ENCODE results near the gene CCDC137.

The CCDC137 gene

DNA sequence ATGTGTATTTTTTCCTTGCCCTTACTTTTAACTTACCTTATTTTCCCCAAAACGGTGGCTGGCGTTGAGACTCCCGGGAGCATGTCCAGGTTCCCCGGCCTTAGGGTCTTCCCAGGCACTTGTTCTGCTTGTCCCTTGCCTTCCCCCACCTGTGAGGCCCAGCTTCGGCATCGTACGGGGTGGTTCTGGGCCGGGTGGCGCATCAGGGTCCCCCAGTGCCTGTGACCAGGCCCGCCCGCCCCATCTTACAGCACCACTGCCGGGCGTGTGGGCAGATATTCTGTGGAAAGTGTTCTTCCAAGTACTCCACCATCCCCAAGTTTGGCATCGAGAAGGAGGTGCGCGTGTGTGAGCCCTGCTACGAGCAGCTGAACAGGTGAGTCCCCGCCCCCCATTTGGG lies 24.7 kb downstream of the CCDC137 start:
- H3K9ac ChIP-seq: no peak overlapping the region
- TF ChIP-seq, protein P1, sequence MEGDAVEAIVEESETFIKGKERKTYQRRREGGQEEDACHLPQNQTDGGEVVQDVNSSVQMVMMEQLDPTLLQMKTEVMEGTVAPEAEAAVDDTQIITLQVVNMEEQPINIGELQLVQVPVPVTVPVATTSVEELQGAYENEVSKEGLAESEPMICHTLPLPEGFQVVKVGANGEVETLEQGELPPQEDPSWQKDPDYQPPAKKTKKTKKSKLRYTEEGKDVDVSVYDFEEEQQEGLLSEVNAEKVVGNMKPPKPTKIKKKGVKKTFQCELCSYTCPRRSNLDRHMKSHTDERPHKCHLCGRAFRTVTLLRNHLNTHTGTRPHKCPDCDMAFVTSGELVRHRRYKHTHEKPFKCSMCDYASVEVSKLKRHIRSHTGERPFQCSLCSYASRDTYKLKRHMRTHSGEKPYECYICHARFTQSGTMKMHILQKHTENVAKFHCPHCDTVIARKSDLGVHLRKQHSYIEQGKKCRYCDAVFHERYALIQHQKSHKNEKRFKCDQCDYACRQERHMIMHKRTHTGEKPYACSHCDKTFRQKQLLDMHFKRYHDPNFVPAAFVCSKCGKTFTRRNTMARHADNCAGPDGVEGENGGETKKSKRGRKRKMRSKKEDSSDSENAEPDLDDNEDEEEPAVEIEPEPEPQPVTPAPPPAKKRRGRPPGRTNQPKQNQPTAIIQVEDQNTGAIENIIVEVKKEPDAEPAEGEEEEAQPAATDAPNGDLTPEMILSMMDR (conservative IDR thresholded peaks at IDR 0.05; ENCODE audit: low read depth, low read length): no peak
- no peaks in the 10 kb centered on the region for H3K27me3 ChIP-seq (ENCODE audit: insufficient read depth, low read depth)
- H2AFZ ChIP-seq (ENCODE audit: low read depth): no peak overlapping the region
- H4K20me1 ChIP-seq (ENCODE audit: insufficient read depth): no peaks in the 10 kb centered on the region
- H3K79me2 ChIP-seq (ENCODE audit: insufficient read depth, low read depth): peaks cover 8% of the 10 kb centered on the region
- peaks cover 5% of the 10 kb centered on the region; the same call in 1 of the 2 replicates for H3K36me3 ChIP-seq (ENCODE audit: insufficient read depth)
- no peak overlapping the region for H3K27ac ChIP-seq
- H3K4me3 ChIP-seq (IDR thresholded peaks at IDR 0.05; ENCODE audit: insufficient read depth, low read depth, low read length): no peak overlapping the region
- H3K4me1 ChIP-seq (ENCODE audit: low read depth, poor library complexity, severe bottlenecking): peaks cover under 1% of the 10 kb centered on the region
- no peak overlapping the region for H3K4me2 ChIP-seq

DNA sequence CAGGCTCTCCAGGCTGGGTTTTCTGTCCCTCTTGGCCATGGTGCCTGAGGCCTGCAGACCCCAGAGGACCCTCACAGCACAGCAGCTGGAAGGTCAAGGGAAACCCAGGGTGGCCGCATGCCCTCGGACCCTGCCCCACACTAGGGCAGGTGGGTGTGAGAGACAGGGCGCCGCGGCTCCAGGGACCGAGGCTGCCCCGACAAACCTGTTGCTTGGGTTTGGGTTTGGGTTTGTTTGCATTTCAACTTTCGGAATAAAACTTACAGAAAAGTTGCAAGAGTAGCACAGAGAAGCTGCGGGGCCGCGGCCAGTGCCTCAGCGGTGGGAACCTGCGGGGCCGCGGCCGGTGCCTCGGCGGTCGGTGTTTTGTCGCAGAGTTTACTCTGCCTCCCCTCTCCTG lies 25.1 kb downstream of the CCDC137 start:
- Histone ChIP-seq H3K4me3 (IDR thresholded peaks at IDR 0.05; ENCODE audit: insufficient read depth, low read depth, low read length) (no peak overlapping the region), H3K27me3 (ENCODE audit: insufficient read depth, low read depth) (no peaks in the 10 kb centered on the region), H4K20me1 (ENCODE audit: insufficient read depth) (no peaks in the 10 kb centered on the region), H3K36me3 (ENCODE audit: insufficient read depth) (peaks cover 4% of the 10 kb centered on the region; the same call in 1 of the 2 replicates), H3K79me2 (ENCODE audit: insufficient read depth, low read depth) (peaks cover 3% of the 10 kb centered on the region; the same call in 1 of the 2 replicates), H3K4me1 (ENCODE audit: low read depth, poor library complexity, severe bottlenecking) (no peaks in the 10 kb centered on the region), H2AFZ (ENCODE audit: low read depth) (no peak overlapping the region), H3K27ac (no peak overlapping the region), H3K9ac (no peak overlapping the region), H3K4me2 (no peak overlapping the region)
- TF ChIP-seq, protein P1 (conservative IDR thresholded peaks at IDR 0.05; ENCODE audit: low read depth, low read length): no peak

DNA sequence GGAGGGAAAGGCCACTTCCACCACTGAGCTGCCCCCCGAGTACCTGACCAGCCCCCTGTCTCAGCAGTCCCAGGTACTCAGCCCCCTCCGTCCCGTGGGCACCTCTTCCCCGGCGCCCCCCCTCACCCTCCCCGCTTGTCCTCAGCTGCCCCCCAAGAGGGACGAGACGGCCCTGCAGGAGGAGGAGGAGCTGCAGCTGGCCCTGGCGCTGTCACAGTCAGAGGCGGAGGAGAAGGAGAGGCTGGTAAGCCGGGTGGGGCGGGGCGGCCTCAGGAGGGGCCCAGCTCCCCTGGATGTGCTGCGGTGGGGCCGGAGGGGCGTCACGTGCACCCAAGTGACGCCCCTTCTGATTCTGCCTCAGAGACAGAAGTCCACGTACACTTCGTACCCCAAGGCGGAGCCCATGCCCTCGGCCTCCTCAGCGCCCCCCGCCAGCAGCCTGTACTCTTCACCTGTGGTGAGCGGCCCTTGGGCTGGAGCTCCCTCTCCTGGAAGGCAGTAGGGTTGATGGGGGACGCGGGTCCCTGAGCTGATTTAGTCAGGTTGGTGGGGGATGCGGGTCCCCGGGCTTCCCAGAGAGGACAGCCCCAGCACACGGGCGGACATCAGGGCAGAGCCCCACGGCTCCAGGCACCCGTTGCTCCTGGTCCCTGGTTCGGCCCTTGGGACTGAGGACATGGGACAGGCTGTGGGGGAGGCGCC lies 27.1 kb downstream of the CCDC137 start:
- no peaks in the 10 kb centered on the region; the same call in 1 of the 2 replicates for H3K36me3 ChIP-seq (ENCODE audit: insufficient read depth)
- H3K27ac ChIP-seq: no peak overlapping the region
- H3K79me2 ChIP-seq (ENCODE audit: insufficient read depth, low read depth): no peaks in the 10 kb centered on the region
- no peaks in the 10 kb centered on the region for H3K4me1 ChIP-seq (ENCODE audit: low read depth, poor library complexity, severe bottlenecking)
- H3K27me3 ChIP-seq (ENCODE audit: insufficient read depth, low read depth): no peaks in the 10 kb centered on the region
- no peak overlapping the region for H2AFZ ChIP-seq (ENCODE audit: low read depth)
- H4K20me1 ChIP-seq (ENCODE audit: insufficient read depth): no peaks in the 10 kb centered on the region
- H3K4me3 ChIP-seq (IDR thresholded peaks at IDR 0.05; ENCODE audit: insufficient read depth, low read depth, low read length): no peak overlapping the region
- no peak overlapping the region for H3K4me2 ChIP-seq
- no peak overlapping the region for H3K9ac ChIP-seq
- TF ChIP-seq, protein P1 (conservative IDR thresholded peaks at IDR 0.05; ENCODE audit: low read depth, low read length): no peak

DNA sequence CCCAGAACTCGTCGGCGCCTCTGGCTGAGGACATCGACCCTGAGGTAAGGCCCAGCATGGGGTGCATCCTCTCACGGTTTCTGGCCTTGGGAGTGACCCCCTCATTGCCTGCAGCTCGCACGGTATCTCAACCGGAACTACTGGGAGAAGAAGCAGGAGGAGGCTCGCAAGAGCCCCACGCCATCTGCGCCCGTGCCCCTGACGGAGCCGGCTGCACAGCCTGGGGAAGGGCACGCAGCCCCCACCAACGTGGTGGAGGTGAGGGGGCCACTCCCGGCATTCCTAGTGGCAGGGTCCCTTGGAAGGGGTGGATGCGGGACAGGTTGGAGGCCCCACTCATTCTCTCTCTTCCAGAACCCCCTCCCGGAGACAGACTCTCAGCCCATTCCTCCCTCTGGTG lies 28.3 kb downstream of the CCDC137 start:
- no peaks in the 10 kb centered on the region for H4K20me1 ChIP-seq (ENCODE audit: insufficient read depth)
- TF ChIP-seq, protein P1 (conservative IDR thresholded peaks at IDR 0.05; ENCODE audit: low read depth, low read length): no peak

More for the DNA sequence above, 28.3 kb downstream of the CCDC137 start:
- H3K27me3 ChIP-seq (ENCODE audit: insufficient read depth, low read depth): no peaks in the 10 kb centered on the region
- H3K36me3 ChIP-seq (ENCODE audit: insufficient read depth): no peaks in the 10 kb centered on the region; the same call in 1 of the 2 replicates
- H3K4me2 ChIP-seq: no peak overlapping the region
- no peak overlapping the region for H3K4me3 ChIP-seq (IDR thresholded peaks at IDR 0.05; ENCODE audit: insufficient read depth, low read depth, low read length)
- H3K79me2 ChIP-seq (ENCODE audit: insufficient read depth, low read depth): peaks cover 10% of the 10 kb centered on the region; the same call in 1 of the 2 replicates
- no peak overlapping the region for H3K9ac ChIP-seq
- no peak overlapping the region for H3K27ac ChIP-seq
- H3K4me1 ChIP-seq (ENCODE audit: low read depth, poor library complexity, severe bottlenecking): no peaks in the 10 kb centered on the region
- H2AFZ ChIP-seq (ENCODE audit: low read depth): no peak overlapping the region
